ENCODE measurements around the gene TMEM129.
A peak's percentile ranks its signal among the peaks of the same experiment; 100 is the strongest.

Gene TMEM129

GRCh38 chr4:1753294-1753696 is 32.2 kb upstream of the TMEM129 start:
- no peaks in the 10 kb centered on the region for H3K36me3 Mint-ChIP-seq
- no peak for DNase-seq
- H3K27ac Mint-ChIP-seq, result no peak overlapping the region
- no peaks in the 10 kb centered on the region for H3K9me3 Mint-ChIP-seq
- CTCF ChIA-PET, result interaction anchor here (1.2 to 2.8 kb wide), 2 partner anchors 57 to 145 kb away, joined by 5 to 25 read pairs; no protein-coding TSS in a partner anchor
- H3K27me3 Mint-ChIP-seq, result no peaks in the 10 kb centered on the region
- no peak overlapping the region for H3K4me3 Mint-ChIP-seq
- peaks cover 12% of the 10 kb centered on the region for H3K4me1 Mint-ChIP-seq

GRCh38 chr4:1752284-1753041 is 31.3 kb upstream of the TMEM129 start:
- Mint-ChIP-seq H3K4me3 (no peak overlapping the region), H3K9me3 (no peaks in the 10 kb centered on the region), H3K4me1 (peaks cover 12% of the 10 kb centered on the region), H3K27ac (peak overlapping the region; percentile 19), H3K27me3 (no peaks in the 10 kb centered on the region), H3K36me3 (no peaks in the 10 kb centered on the region)
- DNase-seq, result peak; percentile 68
- CTCF ChIA-PET, result interaction anchor here (0.9 to 2.8 kb wide), 3 partner anchors 58 to 146 kb away, joined by 4 to 25 read pairs (median 5); no protein-coding TSS in a partner anchor

- H3K27ac Mint-ChIP-seq, result no peak overlapping the region
- no peaks in the 10 kb centered on the region for H3K27me3 Mint-ChIP-seq
- peaks cover 12% of the 10 kb centered on the region for H3K4me1 Mint-ChIP-seq
- DNase-seq, result no peak
- CTCF ChIA-PET, result interaction anchor here (0.9 to 2.8 kb wide), 3 partner anchors 58 to 147 kb away, joined by 4 to 25 read pairs (median 5); no protein-coding TSS in a partner anchor
- H3K36me3 Mint-ChIP-seq, result no peaks in the 10 kb centered on the region
- H3K9me3 Mint-ChIP-seq, result no peaks in the 10 kb centered on the region
- no peak overlapping the region for H3K4me3 Mint-ChIP-seq
Observed at GRCh38 chr4:1751919-1752283, 30.8 kb upstream of the TMEM129 start.

- no peaks in the 10 kb centered on the region for H3K27me3 Mint-ChIP-seq
- no peak overlapping the region for H3K27ac Mint-ChIP-seq
- H3K36me3 Mint-ChIP-seq, result no peaks in the 10 kb centered on the region
- CTCF ChIA-PET, result interaction anchor here (1.3 to 2.8 kb wide), 2 partner anchors 59 to 148 kb away, joined by 3 to 25 read pairs; no protein-coding TSS in a partner anchor
- H3K4me1 Mint-ChIP-seq, result peaks cover 12% of the 10 kb centered on the region
- no peak overlapping the region for H3K4me3 Mint-ChIP-seq
- no peak for DNase-seq
- H3K9me3 Mint-ChIP-seq, result no peaks in the 10 kb centered on the region
Observed at GRCh38 chr4:1751155-1751918, 30.2 kb upstream of the TMEM129 start.

- CTCF ChIA-PET, result interaction anchor here (1.3 to 2.8 kb wide), 2 partner anchors 59 to 149 kb away, joined by 3 to 25 read pairs; no protein-coding TSS in a partner anchor
- Mint-ChIP-seq H3K4me1 (peaks cover 12% of the 10 kb centered on the region), H3K4me3 (no peak overlapping the region), H3K9me3 (no peaks in the 10 kb centered on the region), H3K36me3 (no peaks in the 10 kb centered on the region), H3K27me3 (no peaks in the 10 kb centered on the region), H3K27ac (no peak overlapping the region)
- no peak for DNase-seq
Observed at GRCh38 chr4:1750381-1751154, 29.4 kb upstream of the TMEM129 start.

GRCh38 chr4:1749826-1750225 is 28.7 kb upstream of the TMEM129 start:
- peaks cover 6% of the 10 kb centered on the region for H3K36me3 Mint-ChIP-seq
- peaks cover 12% of the 10 kb centered on the region for H3K4me1 Mint-ChIP-seq
- CTCF ChIA-PET, result no interaction called here
- no peak overlapping the region for H3K4me3 Mint-ChIP-seq
- H3K27me3 Mint-ChIP-seq, result no peaks in the 10 kb centered on the region
- no peaks in the 10 kb centered on the region for H3K9me3 Mint-ChIP-seq
- H3K27ac Mint-ChIP-seq, result no peak overlapping the region
- no peak for DNase-seq

- H3K4me1 Mint-ChIP-seq, result peaks cover 12% of the 10 kb centered on the region
- CTCF ChIA-PET, result no interaction called here
- H3K27me3 Mint-ChIP-seq, result no peaks in the 10 kb centered on the region
- DNase-seq, result no peak
- H3K4me3 Mint-ChIP-seq, result no peak overlapping the region
- no peak overlapping the region for H3K27ac Mint-ChIP-seq
- H3K36me3 Mint-ChIP-seq, result peaks cover 9% of the 10 kb centered on the region
- no peaks in the 10 kb centered on the region for H3K9me3 Mint-ChIP-seq
Observed at GRCh38 chr4:1749370-1749769, 28.2 kb upstream of the TMEM129 start.

GRCh38 chr4:1748465-1748995 is 27.4 kb upstream of the TMEM129 start:
- Mint-ChIP-seq H3K27me3 (no peaks in the 10 kb centered on the region), H3K27ac (no peak overlapping the region), H3K36me3 (peaks cover 13% of the 10 kb centered on the region), H3K9me3 (no peaks in the 10 kb centered on the region), H3K4me1 (peaks cover 12% of the 10 kb centered on the region), H3K4me3 (no peak overlapping the region)
- peak; percentile 90 for DNase-seq
- CTCF ChIA-PET, result interaction anchor here (0.6 to 2.6 kb wide), 20 partner anchors 9 to 151 kb away, joined by 3 to 63 read pairs (median 4); no protein-coding TSS in a partner anchor

- H3K4me1 Mint-ChIP-seq, result peaks cover 6% of the 10 kb centered on the region
- CTCF ChIA-PET, result interaction anchor here (1.0 to 2.6 kb wide), 11 partner anchors 10 to 152 kb away, joined by 3 to 63 read pairs (median 5); no protein-coding TSS in a partner anchor
- H3K27ac Mint-ChIP-seq, result no peak overlapping the region
- H3K27me3 Mint-ChIP-seq, result no peaks in the 10 kb centered on the region
- no peak overlapping the region for H3K4me3 Mint-ChIP-seq
- peaks cover 20% of the 10 kb centered on the region for H3K36me3 Mint-ChIP-seq
- no peaks in the 10 kb centered on the region for H3K9me3 Mint-ChIP-seq
- DNase-seq, result no peak
Observed at GRCh38 chr4:1747603-1747967, 26.5 kb upstream of the TMEM129 start.

- H3K27me3 Mint-ChIP-seq, result no peaks in the 10 kb centered on the region
- H3K27ac Mint-ChIP-seq, result no peak overlapping the region
- CTCF ChIA-PET, result interaction anchor here (1.1 to 2.6 kb wide), 7 partner anchors 17 to 153 kb away, joined by 3 to 63 read pairs (median 4); no protein-coding TSS in a partner anchor
- H3K9me3 Mint-ChIP-seq, result no peaks in the 10 kb centered on the region
- DNase-seq, result no peak
- peaks cover 23% of the 10 kb centered on the region for H3K36me3 Mint-ChIP-seq
- H3K4me1 Mint-ChIP-seq, result peaks cover 5% of the 10 kb centered on the region
- no peak overlapping the region for H3K4me3 Mint-ChIP-seq
Observed at GRCh38 chr4:1746919-1747602, 25.9 kb upstream of the TMEM129 start.

GRCh38 chr4:1746265-1746691 is 25.2 kb upstream of the TMEM129 start:
- Mint-ChIP-seq H3K4me3 (no peak overlapping the region), H3K9me3 (no peaks in the 10 kb centered on the region), H3K27ac (no peak overlapping the region), H3K36me3 (peaks cover 28% of the 10 kb centered on the region), H3K27me3 (no peaks in the 10 kb centered on the region), H3K4me1 (peaks cover 5% of the 10 kb centered on the region)
- CTCF ChIA-PET, result interaction anchor here (1.2 to 2.8 kb wide), 5 partner anchors 8 to 199 kb away, joined by 3 to 16 read pairs (median 4); no protein-coding TSS in a partner anchor
- DNase-seq, result peak; percentile 85

- H3K4me3 Mint-ChIP-seq, result no peak overlapping the region
- H3K9me3 Mint-ChIP-seq, result no peaks in the 10 kb centered on the region
- H3K36me3 Mint-ChIP-seq, result peaks cover 34% of the 10 kb centered on the region
- DNase-seq, result no peak
- H3K27me3 Mint-ChIP-seq, result no peaks in the 10 kb centered on the region
- CTCF ChIA-PET, result interaction anchor here (0.8 to 2.8 kb wide), 9 partner anchors 9 to 199 kb away, joined by 3 to 16 read pairs (median 6); no protein-coding TSS in a partner anchor
- peaks cover 2% of the 10 kb centered on the region for H3K4me1 Mint-ChIP-seq
- no peak overlapping the region for H3K27ac Mint-ChIP-seq
Observed at GRCh38 chr4:1745697-1746096, 24.6 kb upstream of the TMEM129 start.

- Mint-ChIP-seq H3K9me3 (no peaks in the 10 kb centered on the region), H3K4me3 (no peak overlapping the region), H3K27ac (peak overlapping the region; percentile 53), H3K27me3 (no peaks in the 10 kb centered on the region), H3K36me3 (peaks cover 39% of the 10 kb centered on the region), H3K4me1 (no peaks in the 10 kb centered on the region)
- CTCF ChIA-PET, result interaction anchor here (0.8 to 2.8 kb wide), 9 partner anchors 9 to 200 kb away, joined by 3 to 16 read pairs (median 6); no protein-coding TSS in a partner anchor
- no peak for DNase-seq
Observed at GRCh38 chr4:1745165-1745564, 24.0 kb upstream of the TMEM129 start.
